Measurements from ENCODE around the gene SLC2A4RG.

SLC2A4RG gene

DNA sequence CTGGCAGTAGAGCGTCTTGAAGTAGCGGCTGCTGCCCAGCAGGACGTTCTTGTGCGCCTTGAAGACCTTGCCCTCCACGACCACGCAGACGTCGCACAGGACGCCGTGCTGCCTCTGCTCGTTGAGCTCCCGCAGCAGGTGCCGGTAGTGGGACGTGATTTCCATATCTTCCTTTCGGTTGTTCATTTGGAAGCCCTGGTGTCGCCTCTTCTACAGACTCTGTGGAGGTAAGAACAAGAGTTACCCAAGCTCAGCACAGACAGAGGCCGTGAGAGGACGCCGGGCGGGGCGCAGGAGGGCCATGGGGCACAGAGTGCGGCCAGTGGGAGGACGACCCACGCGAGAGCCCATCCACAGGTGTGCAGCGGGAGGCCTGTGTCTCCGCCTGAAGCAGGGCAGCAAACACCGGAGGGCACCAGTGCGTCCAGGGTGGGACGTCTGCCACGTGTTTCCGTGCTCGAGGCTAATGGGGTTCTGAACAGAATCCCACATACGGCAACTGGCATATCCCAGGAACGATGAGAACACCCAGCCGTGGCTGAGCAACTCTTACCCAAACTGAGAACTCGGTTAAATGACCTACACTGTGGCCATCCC is 51.1 kb downstream of the SLC2A4RG start:
- no peak for DNase-seq (ENCODE audit: low spot score in 2 of 2)
- no peak overlapping the region for H3K27ac Mint-ChIP-seq (ENCODE audit: low read depth)
- no peak for ATAC-seq (replicated peaks; ENCODE audit: extremely low read depth, poor library complexity, severe bottlenecking)
- peaks cover 2% of the 10 kb centered on the region for H3K36me3 Mint-ChIP-seq (ENCODE audit: insufficient read depth)
- H3K9me3 Mint-ChIP-seq = no peaks in the 10 kb centered on the region
- H3K4me3 Mint-ChIP-seq = no peak overlapping the region
- peaks cover 26% of the 10 kb centered on the region for H3K27me3 Mint-ChIP-seq
- no peaks in the 10 kb centered on the region for H3K4me1 Mint-ChIP-seq

DNA sequence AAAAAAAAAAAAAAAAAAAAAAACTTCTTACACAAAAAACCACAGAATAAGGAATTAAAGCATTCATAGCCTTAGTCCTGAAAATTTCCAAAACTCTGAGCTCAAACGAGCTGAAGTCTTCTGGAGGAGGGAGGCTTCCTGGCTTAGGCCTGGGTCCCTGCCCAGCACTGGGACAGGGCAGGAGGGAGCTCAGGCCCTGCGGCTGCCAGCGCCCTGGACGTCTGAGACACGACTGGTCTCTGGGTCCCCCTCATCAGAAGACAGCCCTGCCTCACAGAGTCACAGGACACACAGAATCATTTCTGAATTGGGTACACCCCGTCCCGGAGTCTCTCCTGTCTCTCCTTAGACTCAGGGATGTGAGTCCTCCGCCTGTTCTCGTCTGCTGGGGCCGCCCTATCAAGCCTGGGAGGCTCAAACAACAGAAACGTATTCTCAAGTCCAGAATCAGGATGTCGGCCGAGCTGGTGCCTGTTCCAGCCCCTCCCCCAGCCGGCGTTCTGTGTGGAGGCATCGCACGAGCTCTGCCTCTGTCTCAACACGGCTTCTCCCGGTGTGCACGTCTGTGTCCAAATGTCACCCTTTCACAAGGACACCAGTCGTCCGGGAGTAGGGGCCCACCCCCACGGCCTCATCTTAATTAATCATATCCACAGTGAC is 52.1 kb downstream of the SLC2A4RG start:
- Mint-ChIP-seq H3K27ac (ENCODE audit: low read depth) (no peak overlapping the region), H3K9me3 (no peaks in the 10 kb centered on the region), H3K36me3 (ENCODE audit: insufficient read depth) (no peaks in the 10 kb centered on the region), H3K4me3 (no peak overlapping the region), H3K27me3 (peaks cover 26% of the 10 kb centered on the region), H3K4me1 (no peaks in the 10 kb centered on the region)
- DNase-seq (ENCODE audit: low spot score in 2 of 2) (no peak), ATAC-seq (replicated peaks; ENCODE audit: extremely low read depth, poor library complexity, severe bottlenecking) (no peak)

DNA sequence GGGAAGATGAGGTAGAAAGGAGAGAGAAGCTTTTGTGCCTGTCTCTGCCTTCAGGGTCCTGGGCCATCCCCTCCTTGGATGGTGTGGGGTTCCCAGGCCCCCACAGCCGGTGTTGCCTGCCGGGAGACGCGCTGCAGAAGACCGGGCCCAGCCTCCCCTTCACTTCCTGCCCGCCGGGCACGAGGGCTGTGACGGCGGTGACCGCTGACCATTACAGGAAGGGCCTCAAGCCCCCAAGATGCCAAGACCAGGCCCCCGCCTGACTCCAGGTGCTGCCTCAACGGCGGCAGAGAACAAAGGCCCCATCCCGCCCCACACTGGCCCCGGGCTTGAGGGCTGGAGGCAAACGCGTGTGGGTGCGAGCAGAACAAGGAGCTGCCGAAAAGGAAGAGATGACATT is 53.3 kb downstream of the SLC2A4RG start:
- Mint-ChIP-seq H3K27me3 (peaks cover 23% of the 10 kb centered on the region), H3K36me3 (ENCODE audit: insufficient read depth) (no peaks in the 10 kb centered on the region), H3K4me1 (no peaks in the 10 kb centered on the region), H3K4me3 (no peak overlapping the region), H3K9me3 (no peaks in the 10 kb centered on the region), H3K27ac (ENCODE audit: low read depth) (no peak overlapping the region)
- no peak for ATAC-seq (replicated peaks; ENCODE audit: extremely low read depth, poor library complexity, severe bottlenecking)
- DNase-seq (ENCODE audit: low spot score in 2 of 2) = no peak

All from central memory CD8-positive, alpha-beta T cell (primary cell).